MM.1S (cell line): ENCODE results near the gene EHBP1.

Experiments
- EZH2 ChIP-seq: fragments of 300-600 bp; sonication (generic); optimal IDR thresholded peaks from 2 replicates; pipeline ENCODE3; 2017; ENCODE audit warnings: low read depth, mild to moderate bottlenecking, antibody characterized with exemption, low read length, mixed read lengths
- TF ChIP-seq, protein P1 (sequence below): fragments of 300-600 bp; sonication (generic); IDR thresholded peaks from 2 replicates; pipeline ENCODE4 v1.5.1; 2016; ENCODE audit warnings: antibody characterized with exemption, low read length, mixed read lengths

DNA sequence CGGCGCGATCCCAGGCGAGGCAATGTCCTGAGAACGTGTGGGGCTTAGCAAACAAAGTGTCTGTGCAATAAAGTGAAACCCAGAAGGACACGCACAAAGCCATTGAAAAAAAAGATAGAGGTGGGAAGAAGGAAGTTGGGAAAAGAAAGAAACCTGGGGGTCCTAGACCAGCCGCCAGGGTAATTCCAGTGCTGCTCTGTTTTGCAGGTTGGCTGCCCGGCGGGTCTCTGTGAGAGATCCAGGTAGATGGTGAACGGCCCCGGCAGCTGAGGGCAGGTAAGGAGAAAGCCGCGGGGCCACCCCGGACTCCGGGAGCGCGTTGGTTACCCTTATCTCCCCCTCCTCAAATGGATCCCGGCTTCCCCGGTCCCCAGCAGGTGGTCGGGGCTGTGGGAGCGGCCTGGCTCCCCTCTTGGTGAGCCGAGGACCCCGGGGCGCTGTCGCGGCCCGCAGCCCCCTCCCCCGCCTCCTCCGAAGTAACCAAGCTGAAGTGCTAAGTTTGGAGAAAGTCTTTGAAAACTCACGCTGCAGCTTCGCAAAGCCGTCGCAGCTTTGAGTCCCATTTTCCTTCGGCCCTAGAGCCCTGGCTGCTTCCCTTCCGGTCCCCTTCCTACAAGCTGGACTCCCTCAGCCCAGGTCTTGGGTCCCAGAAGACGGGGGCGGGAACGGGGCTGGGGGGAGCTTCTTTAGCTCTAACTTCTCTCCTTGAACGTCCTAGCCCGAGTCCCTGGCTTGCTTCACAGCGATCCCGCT is 345.7 kb downstream of the EHBP1 start:
- TF ChIP-seq, protein P1, sequence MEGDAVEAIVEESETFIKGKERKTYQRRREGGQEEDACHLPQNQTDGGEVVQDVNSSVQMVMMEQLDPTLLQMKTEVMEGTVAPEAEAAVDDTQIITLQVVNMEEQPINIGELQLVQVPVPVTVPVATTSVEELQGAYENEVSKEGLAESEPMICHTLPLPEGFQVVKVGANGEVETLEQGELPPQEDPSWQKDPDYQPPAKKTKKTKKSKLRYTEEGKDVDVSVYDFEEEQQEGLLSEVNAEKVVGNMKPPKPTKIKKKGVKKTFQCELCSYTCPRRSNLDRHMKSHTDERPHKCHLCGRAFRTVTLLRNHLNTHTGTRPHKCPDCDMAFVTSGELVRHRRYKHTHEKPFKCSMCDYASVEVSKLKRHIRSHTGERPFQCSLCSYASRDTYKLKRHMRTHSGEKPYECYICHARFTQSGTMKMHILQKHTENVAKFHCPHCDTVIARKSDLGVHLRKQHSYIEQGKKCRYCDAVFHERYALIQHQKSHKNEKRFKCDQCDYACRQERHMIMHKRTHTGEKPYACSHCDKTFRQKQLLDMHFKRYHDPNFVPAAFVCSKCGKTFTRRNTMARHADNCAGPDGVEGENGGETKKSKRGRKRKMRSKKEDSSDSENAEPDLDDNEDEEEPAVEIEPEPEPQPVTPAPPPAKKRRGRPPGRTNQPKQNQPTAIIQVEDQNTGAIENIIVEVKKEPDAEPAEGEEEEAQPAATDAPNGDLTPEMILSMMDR: no peak
- no peak for TF ChIP-seq EZH2
